ENCODE measurements around the gene PRG2. TPM values are rescaled to one million over a fixed set of nuclear protein-coding genes. Genes with fewer than 3 reads are reported as not detected.

Gene PRG2
- total and polyA plus RNA-seq, 9 of the 15 experiments (the other 6 are each of a cell fraction or from before 2014, with no cell fraction given), result 1.8 to 78.0 (median 26.6) TPM

DNA sequence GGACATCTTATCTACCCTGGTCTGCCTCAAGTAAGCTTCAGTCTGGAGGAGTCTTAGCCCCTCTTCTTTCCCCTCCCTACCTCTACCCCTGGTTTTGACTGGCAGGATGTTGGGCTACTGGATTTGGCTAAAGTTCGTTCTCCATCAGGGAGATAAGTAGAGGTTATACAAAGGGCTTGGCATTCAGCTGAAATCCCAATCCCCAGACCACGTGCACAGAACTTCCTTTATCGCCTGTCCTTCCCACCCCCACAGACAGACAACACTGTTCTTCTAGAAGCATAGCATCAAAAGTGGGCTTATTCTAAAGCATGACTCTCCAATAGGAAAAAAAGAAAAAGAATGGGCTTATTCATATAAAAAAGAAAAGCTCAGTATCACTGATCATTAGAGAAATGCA, 17.3 kb downstream of the PRG2 start:
- in situ Hi-C loops (cut with MboI) (no loop called here), intact Hi-C loops (cut with micrococcal nuclease) (no loop called here)
- H3K79me2 ChIP-seq (ENCODE audit: control insufficient read depth, insufficient read depth, low read length), result no peaks in the 10 kb centered on the region
- H3K9me1 ChIP-seq (ENCODE audit: control insufficient read depth, insufficient read depth, low read length), result no peaks in the 10 kb centered on the region
- FAIRE-seq (no peak), ATAC-seq (no peak), DNase-seq (ENCODE audit: extremely low read depth in 1 of 4, low spot score in 3 of 4) (no peak)
- H3K4me1 ChIP-seq (replicated peaks in 1 of 2; ENCODE audit: control insufficient read depth in 2 of 2, insufficient read depth in 2 of 2, low read length in 2 of 2), result peaks cover 8 to 16% of the 10 kb centered on the region in 2 experiments; a peak in 4 of 5 replicates
- ChIA-PET POLR2A (interaction anchor here (1.1 to 2.0 kb wide), 3 partner anchors 10 to 16 kb away, joined by 3 to 5 read pairs (median 3); no protein-coding TSS in a partner anchor), CTCF (ENCODE audit: low intra/inter-chr PET ratio) (no interaction called here)
- no peak overlapping the region for H3K9ac ChIP-seq (ENCODE audit: insufficient read depth in 1 of 2, low read depth in 2 of 2, low read length in 2 of 2)
- no peak overlapping the region for H3K27ac ChIP-seq (ENCODE audit: extremely low read depth, low read depth, low read length)
- H3K4me2 ChIP-seq (ENCODE audit: insufficient read depth, low read length), result no peak overlapping the region
- no peaks in the 10 kb centered on the region for H3K9me3 ChIP-seq (replicated peaks; ENCODE audit: control insufficient read depth, insufficient read depth, low read depth, low read length)
- no TSS peak for BruUV-seq (replicated peaks)
- WGBS (ENCODE audit: insufficient coverage, low coverage, missing lambda C conversion rate), result 9% methylated on average over 3 of the region's 3 CpGs
- H3K4me3 ChIP-seq, result no peak overlapping the region
- H4K20me1 ChIP-seq (replicated peaks; ENCODE audit: control insufficient read depth, insufficient read depth, low read length), result no peaks in the 10 kb centered on the region
- no peaks in the 10 kb centered on the region for H3K36me3 ChIP-seq (ENCODE audit: control insufficient read depth, insufficient read depth, low read length)
- H2AFZ ChIP-seq (ENCODE audit: low read depth, low read length), result no peak overlapping the region
- H3K27me3 ChIP-seq (ENCODE audit: control insufficient read depth in 2 of 2, insufficient read depth in 2 of 2, low read length in 2 of 2), result peaks cover 6 to 7% of the 10 kb centered on the region in 2 experiments; a peak in 1 of 5 replicates
- TF ChIP-seq ETV1 (tag; conservative IDR thresholded peaks at IDR 0.05; ENCODE audit: low read depth), result no peak
- TF ChIP-seq, protein P1, sequence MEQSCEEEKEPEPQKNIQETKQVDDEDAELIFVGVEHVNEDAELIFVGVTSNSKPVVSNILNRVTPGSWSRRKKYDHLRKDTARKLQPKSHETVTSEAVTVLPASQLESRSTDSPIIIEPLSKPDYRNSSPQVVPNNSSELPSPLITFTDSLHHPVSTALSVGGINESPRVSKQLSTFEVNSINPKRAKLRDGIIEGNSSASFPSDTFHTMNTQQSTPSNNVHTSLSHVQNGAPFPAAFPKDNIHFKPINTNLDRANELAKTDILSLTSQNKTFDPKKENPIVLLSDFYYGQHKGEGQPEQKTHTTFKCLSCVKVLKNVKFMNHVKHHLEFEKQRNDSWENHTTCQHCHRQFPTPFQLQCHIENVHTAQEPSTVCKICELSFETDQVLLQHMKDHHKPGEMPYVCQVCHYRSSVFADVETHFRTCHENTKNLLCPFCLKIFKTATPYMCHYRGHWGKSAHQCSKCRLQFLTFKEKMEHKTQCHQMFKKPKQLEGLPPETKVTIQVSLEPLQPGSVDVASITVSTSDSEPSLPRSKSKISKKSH (CRISPR knock-in tag; IDR thresholded peaks at IDR 0.05), result no peak
- TF ChIP-seq, protein P2, sequence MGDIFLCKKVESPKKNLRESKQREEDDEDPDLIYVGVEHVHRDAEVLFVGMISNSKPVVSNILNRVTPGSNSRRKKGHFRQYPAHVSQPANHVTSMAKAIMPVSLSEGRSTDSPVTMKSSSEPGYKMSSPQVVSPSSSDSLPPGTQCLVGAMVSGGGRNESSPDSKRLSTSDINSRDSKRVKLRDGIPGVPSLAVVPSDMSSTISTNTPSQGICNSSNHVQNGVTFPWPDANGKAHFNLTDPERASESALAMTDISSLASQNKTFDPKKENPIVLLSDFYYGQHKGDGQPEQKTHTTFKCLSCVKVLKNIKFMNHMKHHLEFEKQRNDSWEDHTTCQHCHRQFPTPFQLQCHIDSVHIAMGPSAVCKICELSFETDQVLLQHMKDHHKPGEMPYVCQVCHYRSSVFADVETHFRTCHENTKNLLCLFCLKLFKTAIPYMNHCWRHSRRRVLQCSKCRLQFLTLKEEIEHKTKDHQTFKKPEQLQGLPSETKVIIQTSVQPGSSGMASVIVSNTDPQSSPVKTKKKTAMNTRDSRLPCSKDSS (IDR thresholded peaks at IDR 0.05; ENCODE audit: low read depth, partially characterized antibody), result no peak
- TF ChIP-seq POLR2B (IDR thresholded peaks at IDR 0.05; ENCODE audit: low read depth, partially characterized antibody), result no peak
- no peak for TF ChIP-seq TBL1XR1 (IDR thresholded peaks at IDR 0.05; ENCODE audit: low read length in 2 of 2)
- no peak for TF ChIP-seq CHD2 (IDR thresholded peaks at IDR 0.05; ENCODE audit: low read depth, low read length)
- TF ChIP-seq, protein P3, sequence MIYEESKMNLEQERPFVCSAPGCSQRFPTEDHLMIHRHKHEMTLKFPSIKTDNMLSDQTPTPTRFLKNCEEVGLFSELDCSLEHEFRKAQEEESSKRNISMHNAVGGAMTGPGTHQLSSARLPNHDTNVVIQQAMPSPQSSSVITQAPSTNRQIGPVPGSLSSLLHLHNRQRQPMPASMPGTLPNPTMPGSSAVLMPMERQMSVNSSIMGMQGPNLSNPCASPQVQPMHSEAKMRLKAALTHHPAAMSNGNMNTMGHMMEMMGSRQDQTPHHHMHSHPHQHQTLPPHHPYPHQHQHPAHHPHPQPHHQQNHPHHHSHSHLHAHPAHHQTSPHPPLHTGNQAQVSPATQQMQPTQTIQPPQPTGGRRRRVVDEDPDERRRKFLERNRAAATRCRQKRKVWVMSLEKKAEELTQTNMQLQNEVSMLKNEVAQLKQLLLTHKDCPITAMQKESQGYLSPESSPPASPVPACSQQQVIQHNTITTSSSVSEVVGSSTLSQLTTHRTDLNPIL (CRISPR knock-in tag; IDR thresholded peaks at IDR 0.05), result no peak
- no peak for TF ChIP-seq GTF2E2 (tag; IDR thresholded peaks at IDR 0.05)
- TF ChIP-seq, protein P4, sequence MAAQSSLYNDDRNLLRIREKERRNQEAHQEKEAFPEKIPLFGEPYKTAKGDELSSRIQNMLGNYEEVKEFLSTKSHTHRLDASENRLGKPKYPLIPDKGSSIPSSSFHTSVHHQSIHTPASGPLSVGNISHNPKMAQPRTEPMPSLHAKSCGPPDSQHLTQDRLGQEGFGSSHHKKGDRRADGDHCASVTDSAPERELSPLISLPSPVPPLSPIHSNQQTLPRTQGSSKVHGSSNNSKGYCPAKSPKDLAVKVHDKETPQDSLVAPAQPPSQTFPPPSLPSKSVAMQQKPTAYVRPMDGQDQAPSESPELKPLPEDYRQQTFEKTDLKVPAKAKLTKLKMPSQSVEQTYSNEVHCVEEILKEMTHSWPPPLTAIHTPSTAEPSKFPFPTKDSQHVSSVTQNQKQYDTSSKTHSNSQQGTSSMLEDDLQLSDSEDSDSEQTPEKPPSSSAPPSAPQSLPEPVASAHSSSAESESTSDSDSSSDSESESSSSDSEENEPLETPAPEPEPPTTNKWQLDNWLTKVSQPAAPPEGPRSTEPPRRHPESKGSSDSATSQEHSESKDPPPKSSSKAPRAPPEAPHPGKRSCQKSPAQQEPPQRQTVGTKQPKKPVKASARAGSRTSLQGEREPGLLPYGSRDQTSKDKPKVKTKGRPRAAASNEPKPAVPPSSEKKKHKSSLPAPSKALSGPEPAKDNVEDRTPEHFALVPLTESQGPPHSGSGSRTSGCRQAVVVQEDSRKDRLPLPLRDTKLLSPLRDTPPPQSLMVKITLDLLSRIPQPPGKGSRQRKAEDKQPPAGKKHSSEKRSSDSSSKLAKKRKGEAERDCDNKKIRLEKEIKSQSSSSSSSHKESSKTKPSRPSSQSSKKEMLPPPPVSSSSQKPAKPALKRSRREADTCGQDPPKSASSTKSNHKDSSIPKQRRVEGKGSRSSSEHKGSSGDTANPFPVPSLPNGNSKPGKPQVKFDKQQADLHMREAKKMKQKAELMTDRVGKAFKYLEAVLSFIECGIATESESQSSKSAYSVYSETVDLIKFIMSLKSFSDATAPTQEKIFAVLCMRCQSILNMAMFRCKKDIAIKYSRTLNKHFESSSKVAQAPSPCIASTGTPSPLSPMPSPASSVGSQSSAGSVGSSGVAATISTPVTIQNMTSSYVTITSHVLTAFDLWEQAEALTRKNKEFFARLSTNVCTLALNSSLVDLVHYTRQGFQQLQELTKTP (IDR thresholded peaks at IDR 0.05; ENCODE audit: low read depth in 1 of 2, partially characterized antibody in 2 of 2), result no peak
- TF ChIP-seq, protein P5, sequence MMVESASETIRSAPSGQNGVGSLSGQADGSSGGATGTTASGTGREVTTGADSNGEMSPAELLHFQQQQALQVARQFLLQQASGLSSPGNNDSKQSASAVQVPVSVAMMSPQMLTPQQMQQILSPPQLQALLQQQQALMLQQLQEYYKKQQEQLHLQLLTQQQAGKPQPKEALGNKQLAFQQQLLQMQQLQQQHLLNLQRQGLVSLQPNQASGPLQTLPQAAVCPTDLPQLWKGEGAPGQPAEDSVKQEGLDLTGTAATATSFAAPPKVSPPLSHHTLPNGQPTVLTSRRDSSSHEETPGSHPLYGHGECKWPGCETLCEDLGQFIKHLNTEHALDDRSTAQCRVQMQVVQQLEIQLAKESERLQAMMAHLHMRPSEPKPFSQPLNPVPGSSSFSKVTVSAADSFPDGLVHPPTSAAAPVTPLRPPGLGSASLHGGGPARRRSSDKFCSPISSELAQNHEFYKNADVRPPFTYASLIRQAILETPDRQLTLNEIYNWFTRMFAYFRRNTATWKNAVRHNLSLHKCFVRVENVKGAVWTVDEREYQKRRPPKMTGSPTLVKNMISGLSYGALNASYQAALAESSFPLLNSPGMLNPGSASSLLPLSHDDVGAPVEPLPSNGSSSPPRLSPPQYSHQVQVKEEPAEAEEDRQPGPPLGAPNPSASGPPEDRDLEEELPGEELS (CRISPR knock-in tag; IDR thresholded peaks at IDR 0.05; ENCODE audit: borderline replicate concordance), result no peak
- no peak for TF ChIP-seq POLR3A (IDR thresholded peaks at IDR 0.05; ENCODE audit: borderline replicate concordance, extremely low read depth, insufficient read depth, insufficient read length)

Data from K562 (cell line).